Activated gamma-delta T cell (primary cell): ENCODE results near the gene MYO18B.
"Not testable (repeated sequence)": the region's sequence is repeated elsewhere in the genome, so short reads cannot be mapped to it uniquely, and the experiment has no call there.

Experiments
- DNase-seq: peaks from one replicate; lab custom pipeline; 2025; lab: John Stamatoyannopoulos, UW

Gene MYO18B

DNA sequence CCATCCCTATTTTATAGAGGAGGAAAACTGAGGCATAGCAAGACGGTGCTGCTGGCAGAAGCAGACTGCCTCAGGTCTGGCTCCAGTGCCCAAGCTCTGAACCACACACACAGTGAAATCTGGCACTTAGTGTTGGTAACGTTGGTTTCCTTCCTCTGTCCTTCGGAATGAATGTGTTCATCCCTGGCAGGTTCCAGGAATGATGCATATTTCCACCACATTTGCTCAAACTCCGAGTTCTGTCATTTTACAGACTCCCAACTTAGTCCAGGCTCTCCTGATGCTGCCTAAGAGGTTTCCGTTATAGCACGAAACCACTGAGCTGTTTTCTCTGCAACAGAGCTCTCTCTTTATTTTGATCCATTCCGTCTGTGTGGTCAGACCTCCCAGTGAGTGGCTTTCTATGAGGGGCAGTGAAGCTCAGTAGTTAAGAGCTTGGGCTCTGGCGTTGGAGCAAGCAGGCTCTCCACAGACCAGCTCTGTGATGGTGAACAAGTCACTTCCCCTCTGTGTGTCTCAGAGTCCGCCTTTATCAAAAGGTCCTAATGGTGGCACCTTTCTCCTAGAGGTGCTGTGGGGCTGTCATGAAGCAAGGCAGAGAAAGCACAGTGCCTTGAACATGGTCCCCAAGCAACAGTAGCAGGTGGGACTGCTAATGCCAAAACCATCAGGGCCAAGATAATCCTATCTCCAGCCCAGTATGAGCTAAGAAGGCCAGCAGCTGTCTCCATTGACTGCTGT is 200.3 kb downstream of the MYO18B start:
- no peak for DNase-seq

DNA sequence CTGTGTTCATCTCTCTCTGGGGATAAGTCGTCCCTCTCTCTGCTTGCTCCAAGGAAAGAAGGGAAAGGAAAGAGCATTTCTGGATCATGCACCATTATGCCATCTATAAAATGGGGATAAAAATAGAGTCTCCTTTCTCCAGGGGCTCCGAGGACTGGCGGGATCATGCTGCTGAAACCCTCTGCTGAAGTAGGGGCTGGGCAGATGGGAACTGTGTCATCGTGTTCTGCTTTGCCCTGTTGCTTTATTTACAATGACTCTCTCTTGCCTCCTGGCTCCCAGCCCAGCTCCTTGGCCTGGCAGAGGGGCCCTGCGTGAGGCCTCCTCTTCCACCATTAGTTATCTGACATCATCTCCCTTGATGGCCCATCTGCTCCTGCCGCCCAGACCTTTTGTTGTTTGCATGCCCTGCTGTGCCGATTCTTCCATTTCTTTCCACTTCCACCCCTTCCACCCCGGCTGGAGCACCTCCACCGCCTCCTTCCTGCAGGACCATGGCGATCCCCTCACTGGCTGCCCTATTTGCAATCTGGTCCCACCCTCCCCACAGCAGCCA is 200.9 kb downstream of the MYO18B start:
- DNase-seq: no peak

- DNase-seq: no peak
Observed at GRCh38 chr22:25950111-25950510, 208.1 kb downstream of the MYO18B start.

- no peak for DNase-seq
Observed at GRCh38 chr22:25953276-25953675, 211.3 kb downstream of the MYO18B start.

DNA sequence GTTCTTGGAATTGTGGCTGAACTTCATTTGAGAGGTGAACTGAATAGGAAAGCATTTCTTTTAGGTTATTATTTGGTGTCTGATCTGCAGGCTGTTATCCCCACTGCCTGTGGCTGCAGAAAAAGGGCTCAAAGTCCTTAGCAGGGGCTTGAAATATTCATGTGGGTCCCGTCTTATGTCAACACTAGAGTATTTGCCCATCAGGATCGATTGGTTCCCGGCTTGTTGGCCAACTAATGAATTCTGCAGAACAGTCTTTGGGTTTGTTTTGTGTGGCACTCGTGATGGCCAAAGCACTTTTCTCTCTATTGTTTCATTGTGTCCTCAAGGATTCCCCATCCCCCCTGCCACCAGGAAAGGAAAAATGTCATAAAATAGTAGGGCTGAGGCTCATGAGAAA is 211.9 kb downstream of the MYO18B start:
- DNase-seq: no peak

DNA sequence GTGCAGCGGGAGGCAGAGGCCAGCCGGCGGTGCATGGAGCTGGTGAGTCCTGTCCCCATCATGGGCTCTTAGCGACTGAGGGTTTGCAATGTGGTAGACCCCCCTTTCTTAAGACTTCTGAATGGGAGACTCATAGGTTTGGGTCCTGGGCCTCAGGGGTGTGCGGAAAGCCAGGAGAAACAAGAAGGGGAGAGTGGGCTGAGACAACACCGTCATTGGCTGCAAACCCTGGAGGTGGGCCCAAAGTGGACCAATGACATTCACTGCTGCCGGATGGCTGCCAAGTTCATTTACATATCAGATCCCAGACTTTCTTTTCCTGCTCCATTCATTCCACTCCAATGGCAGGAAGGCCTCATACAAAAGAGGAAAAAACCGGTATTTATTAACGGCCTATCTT is 213.3 kb downstream of the MYO18B start:
- no peak for DNase-seq

DNA sequence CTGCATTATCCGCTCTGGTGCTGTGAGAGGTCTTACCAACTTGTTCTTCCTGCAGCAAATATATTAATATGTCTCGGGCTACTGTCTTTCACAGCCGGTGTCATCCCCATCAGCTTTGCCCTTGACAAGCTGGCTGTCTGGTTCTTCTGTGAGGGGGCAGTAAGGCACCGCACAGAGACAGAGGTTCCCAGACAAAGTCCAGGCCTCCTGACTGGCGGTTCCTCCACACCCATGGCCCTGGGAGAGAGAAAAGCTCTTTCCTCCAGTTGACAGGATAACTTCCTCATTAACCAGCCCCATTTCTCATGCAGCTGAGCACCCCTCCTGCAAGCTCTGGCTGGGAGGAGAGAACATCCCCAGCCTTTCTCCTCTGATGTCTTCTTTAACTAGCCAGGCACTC is 214.8 kb downstream of the MYO18B start:
- DNase-seq: no peak

GRCh38 chr22:25959818-25960774 is 218.1 kb downstream of the MYO18B start:
- DNase-seq: no peak

GRCh38 chr22:25961699-25962098 is 219.7 kb downstream of the MYO18B start:
- no peak for DNase-seq

- DNase-seq: no peak
Observed at GRCh38 chr22:25962711-25963110, 220.7 kb downstream of the MYO18B start.

- DNase-seq: no peak
Observed at GRCh38 chr22:25964961-25965730, 223.2 kb downstream of the MYO18B start.

- DNase-seq: no peak
Observed at GRCh38 chr22:25966448-25966913, 224.5 kb downstream of the MYO18B start.

GRCh38 chr22:25969286-25969685 is 227.3 kb downstream of the MYO18B start:
- DNase-seq: no peak

- no peak for DNase-seq
Observed at GRCh38 chr22:25969901-25970300, 227.9 kb downstream of the MYO18B start.

GRCh38 chr22:25970374-25970911 is 228.5 kb downstream of the MYO18B start:
- DNase-seq: no peak

DNA sequence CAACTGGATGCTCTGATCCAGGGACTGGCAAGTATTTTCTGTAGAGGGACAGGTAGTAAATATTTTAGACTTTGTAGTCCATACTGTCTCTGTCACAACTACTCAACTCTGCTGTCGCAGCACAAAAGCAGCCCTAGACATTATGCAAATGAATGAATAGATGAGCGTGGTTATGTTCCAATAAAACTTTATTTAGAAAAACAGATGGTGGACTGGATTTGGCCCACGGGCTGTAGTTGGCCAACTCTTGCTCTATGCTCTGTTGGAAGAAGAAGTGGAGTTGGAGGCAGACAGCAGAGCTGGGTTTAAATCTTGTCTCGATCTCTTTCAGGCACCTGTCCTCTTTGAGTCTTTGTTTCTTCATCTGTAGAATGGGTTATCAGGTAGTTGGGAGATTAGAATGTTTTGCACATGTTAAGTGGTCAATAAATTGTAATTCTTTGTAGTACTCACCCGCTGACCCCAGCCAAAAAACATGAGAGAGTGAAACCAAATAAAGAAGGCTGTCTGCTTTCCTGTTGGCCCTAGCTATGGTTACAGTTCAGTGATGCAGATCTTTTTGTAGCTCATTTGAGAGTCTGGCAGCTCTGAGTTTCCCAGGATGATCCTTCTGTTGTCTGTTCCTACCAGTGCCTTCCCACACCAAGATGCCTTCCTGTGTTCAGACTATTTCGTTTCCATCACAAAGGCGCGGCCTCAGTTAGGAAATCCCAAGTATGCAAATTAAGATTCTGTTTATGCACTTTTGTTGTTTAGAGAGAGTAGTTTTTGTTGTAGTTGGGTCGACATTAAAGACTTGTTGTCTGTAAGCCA is 229.2 kb downstream of the MYO18B start:
- no peak for DNase-seq

DNA sequence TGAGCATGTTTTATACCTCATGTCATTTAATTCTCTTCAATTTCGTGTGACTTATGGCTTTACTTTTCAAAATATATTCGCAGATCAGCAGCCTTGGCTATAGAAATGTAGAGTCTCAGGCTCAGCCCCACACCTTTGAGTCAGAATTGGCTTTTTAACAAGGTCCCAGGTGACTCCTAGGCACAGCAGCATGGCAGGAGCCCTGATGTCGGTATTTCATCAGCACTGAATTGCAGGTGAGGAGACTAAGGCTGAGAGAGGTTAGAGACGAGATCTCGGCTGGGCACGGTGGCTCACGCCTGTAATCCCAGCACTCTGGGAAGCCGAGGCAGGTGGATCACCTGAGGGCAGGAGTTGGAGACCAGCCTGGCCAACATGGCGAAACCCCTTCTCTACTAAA is 230.4 kb downstream of the MYO18B start:
- DNase-seq: no peak

- no peak for DNase-seq
Observed at GRCh38 chr22:25976356-25976755, 234.4 kb downstream of the MYO18B start.

- DNase-seq: no peak
Observed at GRCh38 chr22:25979968-25980367, 238.0 kb downstream of the MYO18B start.

GRCh38 chr22:25984911-25985310 is 242.9 kb downstream of the MYO18B start:
- DNase-seq: not testable (repeated sequence)

DNA sequence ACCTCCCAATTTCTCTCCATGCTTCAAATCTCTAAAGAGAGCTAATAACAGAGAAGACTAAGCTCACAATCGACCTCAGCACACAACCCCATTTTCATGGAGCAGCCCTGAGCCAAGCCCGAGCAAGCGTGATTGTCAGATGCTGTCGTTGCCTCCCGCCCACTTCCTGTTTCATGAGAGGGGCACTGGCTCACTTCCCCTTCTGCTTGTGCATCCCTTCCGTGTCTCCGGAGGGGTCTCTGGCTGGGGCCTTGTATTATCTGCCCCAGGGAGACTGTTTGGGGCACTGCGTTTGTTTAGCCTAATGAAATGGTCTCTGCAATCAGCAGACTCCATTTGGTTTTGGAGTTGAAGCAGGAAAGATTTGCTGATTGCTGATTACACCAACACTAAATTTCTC is 246.0 kb downstream of the MYO18B start:
- no peak for DNase-seq
